HepG2 (cell line): ENCODE data around the gene CRAT. TPM values are rescaled to one million over a fixed set of nuclear protein-coding genes. Genes with fewer than 3 reads are reported as not detected.

Experiments used
- BRF2 ChIP-seq: sonication (generic); formaldehyde crosslinking; IDR thresholded peaks from 2 replicates; pipeline ENCODE4 v1.8.1; 2022; ENCODE audit warnings: mild to moderate bottlenecking, missing genetic modification reagents
- CENPX ChIP-seq: sonication (generic); formaldehyde crosslinking; IDR thresholded peaks from 2 replicates; pipeline ENCODE4 v1.9.0; 2021; ENCODE audit warnings: mild to moderate bottlenecking, missing genetic modification reagents, moderate library complexity
- DBP ChIP-seq: sonication (generic); formaldehyde crosslinking; IDR thresholded peaks from 2 replicates; pipeline ENCODE4 v1.4.0; 2020; ENCODE audit warnings: missing genetic modification reagents; ENCODE audit errors: not compliant biosample characterization
- HMGA1 ChIP-seq: sonication (generic); formaldehyde crosslinking; conservative IDR thresholded peaks from 2 replicates; pipeline ENCODE4 v1.4.0; 2020; ENCODE audit warnings: missing genetic modification reagents
- HNRNPUL1 ChIP-seq: fragments of 200-400 bp; formaldehyde crosslinking; IDR thresholded peaks from 2 replicates; pipeline ENCODE4 v1.6.1; 2017; ENCODE audit warnings: low read depth, mild to moderate bottlenecking, low read length, moderate library complexity
- HOXD1 ChIP-seq: sonication (generic); formaldehyde crosslinking; IDR thresholded peaks from 2 replicates; pipeline ENCODE4 v1.5.0; 2020; ENCODE audit warnings: missing genetic modification reagents
- MLLT10 ChIP-seq: sonication (generic); formaldehyde crosslinking; IDR thresholded peaks from 2 replicates; pipeline ENCODE4 v1.4.0; 2020; ENCODE audit warnings: missing genetic modification reagents
- NAIF1 ChIP-seq: sonication (generic); formaldehyde crosslinking; IDR thresholded peaks from 2 replicates; pipeline ENCODE4 v1.5.0; 2020; ENCODE audit warnings: mild to moderate bottlenecking, missing genetic modification reagents, borderline replicate concordance
- PLSCR1 ChIP-seq: sonication (generic); formaldehyde crosslinking; IDR thresholded peaks from 2 replicates; pipeline ENCODE4 v1.5.0; 2020; ENCODE audit warnings: missing genetic modification reagents, mild to moderate bottlenecking, borderline replicate concordance
- PTBP1 ChIP-seq: fragments of 200-400 bp; formaldehyde crosslinking; IDR thresholded peaks from 2 replicates; pipeline ENCODE4 v1.6.1; 2018; ENCODE audit warnings: low read length, low read depth; ENCODE audit not compliant: poor library complexity, severe bottlenecking
- SP140L ChIP-seq: sonication (generic); formaldehyde crosslinking; IDR thresholded peaks from 2 replicates; pipeline ENCODE4 v1.4.0; 2020; ENCODE audit warnings: missing genetic modification reagents, borderline replicate concordance
- SRY ChIP-seq: sonication (generic); formaldehyde crosslinking; IDR thresholded peaks from 2 replicates; pipeline ENCODE4 v1.8.0; 2022; ENCODE audit warnings: mild to moderate bottlenecking, missing genetic modification reagents
- TBP ChIP-seq: sonication (generic); formaldehyde crosslinking; IDR thresholded peaks from 2 replicates; pipeline ENCODE4 v1.5.0; 2020; ENCODE audit warnings: missing genetic modification reagents
- TFAP4 ChIP-seq: sonication (generic); IDR thresholded peaks from 2 replicates; pipeline ENCODE4 v1.6.1; 2016; ENCODE audit warnings: low read depth, borderline replicate concordance
- ZBTB1 ChIP-seq: sonication (generic); formaldehyde crosslinking; IDR thresholded peaks from 2 replicates; pipeline ENCODE4 v1.4.0; 2020; ENCODE audit warnings: missing genetic modification reagents, borderline replicate concordance
- ZBTB33 ChIP-seq: sonication (generic); formaldehyde crosslinking; IDR thresholded peaks from 2 replicates; pipeline ENCODE4 v1.4.0; 2020; ENCODE audit warnings: missing genetic modification reagents
- ZBTB43 ChIP-seq: sonication (generic); formaldehyde crosslinking; conservative IDR thresholded peaks from 2 replicates; pipeline ENCODE4 v1.4.0; 2020; ENCODE audit warnings: missing genetic modification reagents
- ZC3H13 ChIP-seq: sonication (generic); formaldehyde crosslinking; IDR thresholded peaks from 2 replicates; pipeline ENCODE4 v1.8.1; 2023; ENCODE audit warnings: mild to moderate bottlenecking, missing genetic modification reagents, moderate library complexity
- ZNF414 ChIP-seq: sonication (generic); formaldehyde crosslinking; IDR thresholded peaks from 2 replicates; pipeline ENCODE4 v1.5.0; 2020; ENCODE audit warnings: missing genetic modification reagents
- ZNF567 ChIP-seq: sonication (generic); formaldehyde crosslinking; IDR thresholded peaks from 2 replicates; pipeline ENCODE4 v1.8.1; 2023; ENCODE audit warnings: mild to moderate bottlenecking, missing genetic modification reagents, borderline replicate concordance
- ZNF607 ChIP-seq: sonication (generic); formaldehyde crosslinking; IDR thresholded peaks from 2 replicates; pipeline ENCODE4 v1.5.1; 2020; ENCODE audit warnings: missing genetic modification reagents, mild to moderate bottlenecking, borderline replicate concordance
- polyA plus RNA-seq, 8 experiments: library from polyadenylated mRNA; depleted of rRNA in 3 of 8; stranded (reverse) in 7 of 8; unstranded in 1 of 8; fragments of >200 nt; fragmentation: Illumina TruSeq in 4 of 8; extraction: Trizol in 4 of 8; gene quantifications; 2 replicates each; pipeline versions ENCODE4 v1.2.1 to v1.2.3, GENCODE V29; 2011 to 2016; ENCODE audit warnings: low read depth in 4 of 8, missing spikeins in 1 of 8, mixed read lengths in 1 of 8; ENCODE audit not compliant: insufficient read depth in 1 of 8
- total RNA-seq, 5 experiments: library from RNA; depleted of rRNA; stranded (reverse); fragments of >200 nt; fragmentation: Illumina TruSeq; extraction: Trizol; gene quantifications; 2 replicates each; pipeline ENCODE4 v1.2.3, GENCODE V29; 2016; ENCODE audit warnings: low read depth in 1 of 5

Gene CRAT
- total and polyA plus RNA-seq, 2 of the 13 experiments (the other 11 are each of a cell fraction or from before 2014, with no cell fraction given), result 26.1 to 26.6 TPM

- no peak for TF ChIP-seq ZNF567
- TF ChIP-seq TFAP4, result no peak
- TF ChIP-seq ZNF607, result no peak
- no peak for TF ChIP-seq BRF2
- no peak for TF ChIP-seq ZBTB1
- TF ChIP-seq TBP (CRISPR knock-in tag), result no peak
- TF ChIP-seq HMGA1 (CRISPR knock-in tag), result no peak
- no peak for TF ChIP-seq ZC3H13
- no peak for TF ChIP-seq ZBTB33 (CRISPR knock-in tag)
- no peak for TF ChIP-seq PTBP1
- TF ChIP-seq DBP (CRISPR knock-in tag), result no peak
- no peak for TF ChIP-seq MLLT10 (CRISPR knock-in tag)
- TF ChIP-seq HNRNPUL1, result no peak
- TF ChIP-seq HOXD1 (CRISPR knock-in tag), result no peak
- no peak for TF ChIP-seq CENPX
- TF ChIP-seq NAIF1 (CRISPR knock-in tag), result no peak
- TF ChIP-seq ZNF414 (CRISPR knock-in tag), result no peak
- TF ChIP-seq PLSCR1 (CRISPR knock-in tag), result no peak
- TF ChIP-seq ZBTB43 (CRISPR knock-in tag), result no peak
- 0 out of 2 replicates have a peak, but pooled peaks have one; percentile 28 for TF ChIP-seq SRY (CRISPR knock-in tag)
- TF ChIP-seq SP140L (CRISPR knock-in tag), result no peak
Observed at GRCh38 chr9:129078691-129079503, 31.7 kb downstream of the CRAT start (continued).
